ENCODE results near the gene HMX1. TPM values are rescaled to one million over a fixed set of nuclear protein-coding genes. Genes with fewer than 3 reads are reported as not detected.

HMX1 gene
- total RNA-seq, 4 donors from 2014 or later, result 2.6 TPM; not detected in 3

- intact Hi-C loops (cut with DNase I), result no loop called here
- H3K36me3 ChIP-seq, result no peaks in the 10 kb centered on the region
- no peaks in the 10 kb centered on the region for H3K27me3 ChIP-seq
- WGBS, 2 donors, result 80 to 88% methylated on average over 18 to 20 of the region's 22 CpGs
- no peak for TF ChIP-seq POLR2A (IDR thresholded peaks at IDR 0.05)
- TF ChIP-seq CTCF (IDR thresholded peaks at IDR 0.05), result no peak
- H3K4me3 ChIP-seq (replicated peaks in 1 of 3), result no peak overlapping the region
- H3K27ac ChIP-seq, result no peak overlapping the region
- no peak for DNase-seq
- no peaks in the 10 kb centered on the region for H3K9me3 ChIP-seq
- no peaks in the 10 kb centered on the region for H3K4me1 ChIP-seq
These were observed 32.6 kb downstream of the HMX1 start for GRCh38 chr4:8838961-8839431.

GRCh38 chr4:8838296-8838960 lies 33.2 kb downstream of the HMX1 start:
- H3K9me3 ChIP-seq, result no peaks in the 10 kb centered on the region
- no peak overlapping the region for H3K27ac ChIP-seq
- no peak overlapping the region for H3K4me3 ChIP-seq (replicated peaks in 1 of 3)
- DNase-seq, result no peak
- no peaks in the 10 kb centered on the region for H3K4me1 ChIP-seq
- no peaks in the 10 kb centered on the region for H3K27me3 ChIP-seq
- intact Hi-C loops (cut with DNase I), result no loop called here
- no peaks in the 10 kb centered on the region for H3K36me3 ChIP-seq
- TF ChIP-seq POLR2A (IDR thresholded peaks at IDR 0.05), result no peak
- no peak for TF ChIP-seq CTCF (IDR thresholded peaks at IDR 0.05)
- 71 to 80% methylated on average over 9 to 12 of the region's 12 CpGs for WGBS, 2 donors

GRCh38 chr4:8837181-8837841 lies 34.3 kb downstream of the HMX1 start:
- WGBS, 2 donors, result 62 to 67% methylated on average over 18 to 19 of the region's 19 CpGs
- H3K4me3 ChIP-seq (replicated peaks in 1 of 3), result no peak overlapping the region
- H3K9me3 ChIP-seq, result no peaks in the 10 kb centered on the region
- no peaks in the 10 kb centered on the region for H3K36me3 ChIP-seq
- no peak for DNase-seq
- H3K27me3 ChIP-seq, result no peaks in the 10 kb centered on the region
- H3K4me1 ChIP-seq, result no peaks in the 10 kb centered on the region
- no peak overlapping the region for H3K27ac ChIP-seq
- intact Hi-C loops (cut with DNase I), result no loop called here
- no peak for TF ChIP-seq CTCF (IDR thresholded peaks at IDR 0.05)
- TF ChIP-seq POLR2A (IDR thresholded peaks at IDR 0.05), result no peak

GRCh38 chr4:8836664-8837171 lies 34.9 kb downstream of the HMX1 start:
- intact Hi-C loops (cut with DNase I), result no loop called here
- H3K27me3 ChIP-seq, result no peaks in the 10 kb centered on the region

More at GRCh38 chr4:8836664-8837171, 34.9 kb downstream of the HMX1 start:
- H3K27ac ChIP-seq, result no peak overlapping the region
- WGBS, 2 donors, result 83 to 91% methylated on average over 18 of the region's 18 CpGs
- H3K9me3 ChIP-seq, result no peaks in the 10 kb centered on the region
- no peak for DNase-seq
- TF ChIP-seq POLR2A (IDR thresholded peaks at IDR 0.05) (no peak), CTCF (IDR thresholded peaks at IDR 0.05) (no peak)
- no peaks in the 10 kb centered on the region for H3K36me3 ChIP-seq
- no peaks in the 10 kb centered on the region for H3K4me1 ChIP-seq
- no peak overlapping the region for H3K4me3 ChIP-seq (replicated peaks in 1 of 3)

Measured in thyroid gland (tissue), 4 donors.